Psoas muscle (tissue), 8 donors: ENCODE results near the gene ARL6IP6. TPM values are rescaled to one million over a fixed set of nuclear protein-coding genes. Genes with fewer than 3 reads are reported as not detected.

Experiments used
- ATAC-seq, 4 donors: fragments of 200-7000 bp; cut with Tn5 transposase; one replicate each; pipeline ENCODE4 v1.9.1; 2020; ENCODE audit warnings: moderate library complexity in 3 of 4, mild to moderate bottlenecking in 2 of 4
- DNase-seq, 2 donors: peaks; one replicate each; pipeline ENCODE4 v3.0.0-alpha.2; 2020
- H3K27ac ChIP-seq: fragments of 200-600 bp; one replicate; pipeline ENCODE4 v1.8.0; 2022
- H3K27me3 ChIP-seq, 3 donors: fragments of 200-600 bp in 1 of 3; one replicate each; pipeline versions ENCODE4 v1.6.1 to v1.8.0; 2013 to 2022; ENCODE audit warnings: low read length in 2 of 3, mild to moderate bottlenecking in 2 of 3, moderate library complexity in 1 of 3; ENCODE audit not compliant: insufficient read depth in 3 of 3
- H3K36me3 ChIP-seq, 2 donors: fragments of 200-600 bp in 1 of 2; one replicate each; pipeline versions ENCODE4 v1.6.1 to v1.8.0; 2013 to 2022; ENCODE audit warnings: low read depth in 1 of 2, mild to moderate bottlenecking in 1 of 2, moderate library complexity in 1 of 2; ENCODE audit not compliant: insufficient read depth in 1 of 2
- H3K4me1 ChIP-seq: fragments of 200-600 bp; one replicate; pipeline ENCODE4 v1.8.0; 2022
- H3K4me3 ChIP-seq: fragments of 200-600 bp; one replicate; pipeline ENCODE4 v1.8.0; 2022; ENCODE audit warnings: mild to moderate bottlenecking
- H3K9me3 ChIP-seq: fragments of 200-600 bp; one replicate; pipeline ENCODE4 v1.8.0; 2022
- CTCF ChIP-seq: fragments of 200-600 bp; IDR thresholded peaks from one replicate; pipeline ENCODE4 v1.8.0; 2022; ENCODE audit warnings: antibody characterized with exemption
- WGBS, 3 donors: extraction: QIAGEN DNeasy Blood & Tissue Kit; methylation state at CpG; one replicate each; pipeline versions ENCODE4 v1.1.6 to v1.1.7; 2013; 5-methylcytosine and 5-hydroxymethylcytosine counted together
- intact Hi-C, 2 donors: fragments of 100-400 bp; cut with DNase I; formaldehyde crosslinking; loops; one replicate each; pipeline versions ENCODE4 v1.11.0 to v1.14.2; 2022
- polyA plus RNA-seq, 3 donors: library from polyadenylated mRNA; stranded (reverse); fragments of 200-250 nt; gene quantifications; one replicate each; pipeline ENCODE4 v1.2.3, GENCODE V29; 2013
- total RNA-seq, 4 donors: library from RNA; stranded (reverse); fragmentation: NEBNext Ultra II Directional in 2 of 4; extraction: Animal tissue kit (Norgen Biotek cat#: 25700) in 2 of 4; gene quantifications; one replicate each; pipeline versions ENCODE4 v1.2.1 to v1.2.4, GENCODE V29; 2021 to 2023
- donor health status: healthy with polysubstance abuse.
- donor health status: DM: no; HTN: no; CAD: no; lungs with moderate emphysema.
- donor health status: Bipolar disorder and iron deficiency.
- donor health status: healthy.
- donor health status: DM: yes; HTN: yes; CAD: no.
- donor health status: DM: no; HTN: no; CAD: no.
- donor health status: DM: no; HTN: no; CAD: no.
- donor health status: DM: yes; HTN: yes; CAD: no.

ARL6IP6 gene
- total and polyA plus RNA-seq, 7 donors, result 3.0 to 7.8 (median 5.2) TPM

GRCh38 chr2:152695763-152696162 is 22.7 kb upstream of the ARL6IP6 start:
- H3K4me1 ChIP-seq, result peaks cover 6% of the 10 kb centered on the region
- TF ChIP-seq CTCF, result no peak
- WGBS, 3 donors, result 98% methylated on average over 3 of the region's 3 CpGs
- DNase-seq, result no peak
- H3K27ac ChIP-seq, result no peak overlapping the region
- H3K27me3 ChIP-seq, result no peaks in the 10 kb centered on the region
- ATAC-seq, result no peak
- H3K36me3 ChIP-seq, result peaks cover 0 to 23% of the 10 kb centered on the region in 2 donors
- no peak overlapping the region for H3K4me3 ChIP-seq
- no peaks in the 10 kb centered on the region for H3K9me3 ChIP-seq
- intact Hi-C loops, result no loop called here

- Histone ChIP-seq H3K4me3 (no peak overlapping the region), H3K27ac (no peak overlapping the region), H3K9me3 (no peaks in the 10 kb centered on the region), H3K27me3 (no peaks in the 10 kb centered on the region), H3K4me1 (peaks cover 6% of the 10 kb centered on the region), H3K36me3 (peaks cover 0 to 23% of the 10 kb centered on the region in 2 donors)
- DNase-seq (no peak), ATAC-seq (no peak)
- 86 to 100% methylated on average over 1 of the region's 1 CpG; no CpG with 5 or more reads in 1 of the 3 donors for WGBS, 3 donors
- TF ChIP-seq CTCF, result no peak
- intact Hi-C loops, result no loop called here
Observed at GRCh38 chr2:152696476-152696875, 21.9 kb upstream of the ARL6IP6 start.

GRCh38 chr2:152701198-152701597 is 17.2 kb upstream of the ARL6IP6 start:
- no peak for ATAC-seq
- TF ChIP-seq CTCF, result no peak
- Histone ChIP-seq H3K4me3 (no peak overlapping the region), H3K27me3 (no peaks in the 10 kb centered on the region), H3K36me3 (no peaks in the 10 kb centered on the region), H3K4me1 (peaks cover 6% of the 10 kb centered on the region), H3K27ac (no peak overlapping the region), H3K9me3 (no peaks in the 10 kb centered on the region)
- no peak for DNase-seq
- 96 to 97% (median 97%) methylated on average over 7 of the region's 7 CpGs for WGBS, 3 donors
- intact Hi-C loops, result no loop called here

- peak in 2 of 4 donors; percentile 54 to 60 for ATAC-seq
Observed at GRCh38 chr2:152706477-152707021, 11.9 kb upstream of the ARL6IP6 start.

More at GRCh38 chr2:152706477-152707021, 11.9 kb upstream of the ARL6IP6 start:
- Histone ChIP-seq H3K36me3 (peaks cover 0 to 16% of the 10 kb centered on the region in 2 donors), H3K27me3 (no peaks in the 10 kb centered on the region), H3K9me3 (no peaks in the 10 kb centered on the region), H3K4me3 (no peak overlapping the region), H3K27ac (peak overlapping the region; percentile 4), H3K4me1 (peaks cover 12% of the 10 kb centered on the region)
- DNase-seq, result no peak
- TF ChIP-seq CTCF, result no peak
- intact Hi-C loops, result no loop called here
- WGBS, 3 donors, result 38 to 50% (median 39%) methylated on average over 4 of the region's 4 CpGs
